Osteoblast (primary cell): ENCODE data around the gene ADAT1. TPM values are rescaled to one million over a fixed set of nuclear protein-coding genes. Genes with fewer than 3 reads are reported as not detected.

Experiments
- DNase-seq: peaks from one replicate; pipeline ENCODE4 v3.0.0; 2011; ENCODE audit warnings: low spot score, mixed read lengths; ENCODE audit not compliant: insufficient read length; ENCODE audit errors: missing footprints
- H2AFZ ChIP-seq: 2 replicates; pipeline ENCODE4 v1.6.0; 2011; ENCODE audit warnings: mild to moderate bottlenecking, low read length
- H3K27ac ChIP-seq: 2 replicates; pipeline ENCODE4 v1.5.1; 2011; ENCODE audit warnings: mild to moderate bottlenecking, low read depth, low read length, moderate library complexity
- H3K27me3 ChIP-seq: 2 replicates; pipeline ENCODE4 v1.6.0; 2012; ENCODE audit warnings: mild to moderate bottlenecking, control low read depth, inconsistent platforms, low read length, moderate library complexity; ENCODE audit not compliant: insufficient read depth
- H3K36me3 ChIP-seq: 2 replicates; pipeline ENCODE4 v1.5.1; 2011; ENCODE audit warnings: mild to moderate bottlenecking, low read length, control low read depth, moderate library complexity; ENCODE audit not compliant: insufficient read depth
- H3K4me1 ChIP-seq: 2 replicates; pipeline ENCODE4 v1.5.1; 2011; ENCODE audit warnings: mild to moderate bottlenecking, low read length, control low read depth, moderate library complexity; ENCODE audit not compliant: insufficient read depth
- H3K4me2 ChIP-seq: 2 replicates; pipeline ENCODE4 v1.6.0; 2011; ENCODE audit warnings: mild to moderate bottlenecking, low read length; ENCODE audit not compliant: insufficient read depth
- H3K4me3 ChIP-seq: fragments of 200-600 bp; sonication (generic); 3 replicates; pipeline ENCODE4 v1.5.1; 2012; ENCODE audit warnings: mild to moderate bottlenecking, low read length, inconsistent platforms; ENCODE audit not compliant: insufficient read depth
- H3K79me2 ChIP-seq: 2 replicates; pipeline ENCODE4 v1.6.0; 2012; ENCODE audit warnings: mild to moderate bottlenecking, low read length, control low read depth, inconsistent platforms; ENCODE audit not compliant: insufficient read depth
- H3K9me3 ChIP-seq: 2 replicates; pipeline ENCODE4 v1.5.1; 2011; ENCODE audit warnings: low read depth, low read length, control low read depth
- H4K20me1 ChIP-seq: 2 replicates; pipeline ENCODE4 v1.6.0; 2012; ENCODE audit warnings: mild to moderate bottlenecking, low read length, control low read depth; ENCODE audit not compliant: insufficient read depth
- CTCF ChIP-seq: IDR thresholded peaks from 2 replicates; pipeline ENCODE4 v1.5.1; 2011; ENCODE audit warnings: mild to moderate bottlenecking, low read depth, low read length, moderate library complexity; ENCODE audit errors: extremely low read depth
- total RNA-seq: library from RNA; depleted of rRNA; stranded (reverse); fragments of >200 nt; gene quantifications from 2 replicates; pipeline ENCODE4 v1.2.3, GENCODE V29; 2012

The ADAT1 gene
- total RNA-seq = 46.0 and 54.8 TPM in 2 replicates

- Histone ChIP-seq H3K4me1 (peaks cover 17% of the 10 kb centered on the region), H3K9me3 (no peaks in the 10 kb centered on the region), H3K27me3 (no peaks in the 10 kb centered on the region), H3K4me2 (peak within 1 kb of the TSS; percentile 85), H4K20me1 (no peaks in the 10 kb centered on the region), H3K27ac (peak within 1 kb of the TSS; percentile 81), H3K36me3 (peaks cover 41% of the 10 kb centered on the region), H3K4me3 (peak within 1 kb of the TSS; percentile 88), H2AFZ (peak within 1 kb of the TSS; percentile 86), H3K79me2 (peaks cover 12% of the 10 kb centered on the region)
- no peak for TF ChIP-seq CTCF
- DNase-seq = peak; percentile 96
Measured at GRCh38 chr16:75622761-75623605, at the start of gene ADAT1. Gene ADAT1, minus strand, starts transcription at chr16:75623281. Its CDS starts 2,482 bp downstream, at chr16:75620799.

- TF ChIP-seq CTCF = no peak
- Histone ChIP-seq H3K27ac (no peak overlapping the region), H3K4me2 (no peak overlapping the region), H2AFZ (no peak overlapping the region), H3K4me3 (no peak overlapping the region), H3K9me3 (no peaks in the 10 kb centered on the region), H4K20me1 (no peaks in the 10 kb centered on the region), H3K36me3 (no peaks in the 10 kb centered on the region), H3K79me2 (no peaks in the 10 kb centered on the region), H3K27me3 (no peaks in the 10 kb centered on the region), H3K4me1 (no peaks in the 10 kb centered on the region)
- DNase-seq = no peak
Measured at GRCh38 chr16:75667503-75667902, 44.4 kb upstream of the ADAT1 start.

- H3K4me2 ChIP-seq = no peak overlapping the region
- no peaks in the 10 kb centered on the region for H3K9me3 ChIP-seq
- H3K27ac ChIP-seq = no peak overlapping the region
- peaks cover 19% of the 10 kb centered on the region for H4K20me1 ChIP-seq
- peaks cover 20% of the 10 kb centered on the region for H3K79me2 ChIP-seq
- H3K27me3 ChIP-seq = no peaks in the 10 kb centered on the region
- H3K4me3 ChIP-seq = no peak overlapping the region
- H2AFZ ChIP-seq = no peak overlapping the region
- DNase-seq = no peak
- no peaks in the 10 kb centered on the region for H3K4me1 ChIP-seq
- H3K36me3 ChIP-seq = peaks cover 30% of the 10 kb centered on the region
- TF ChIP-seq CTCF = no peak
Measured at GRCh38 chr16:75660726-75661302, 37.7 kb upstream of the ADAT1 start.

GRCh38 chr16:75660321-75660720, 37.2 kb upstream of the ADAT1 start:
- H3K79me2 ChIP-seq = peaks cover 24% of the 10 kb centered on the region
- peaks cover 35% of the 10 kb centered on the region for H3K36me3 ChIP-seq
- no peak for DNase-seq
- H3K27me3 ChIP-seq = no peaks in the 10 kb centered on the region
- H3K4me1 ChIP-seq = no peaks in the 10 kb centered on the region
- H4K20me1 ChIP-seq = peaks cover 23% of the 10 kb centered on the region
- no peak overlapping the region for H2AFZ ChIP-seq
- H3K4me3 ChIP-seq = no peak overlapping the region
- H3K4me2 ChIP-seq = no peak overlapping the region
- TF ChIP-seq CTCF = no peak
- no peak overlapping the region for H3K27ac ChIP-seq
- no peaks in the 10 kb centered on the region for H3K9me3 ChIP-seq
